Stimulated activated naive CD8-positive, alpha-beta T cell treated with anti-CD3 and anti-CD28 coated beads, Interleukin-15, Interleukin-2, amounts not matched to agents 100 U/mL and 50 U/mL, for 24 hours (primary cell): ENCODE measurements around the gene MIA3.
"Not testable (repeated sequence)": the region's sequence is repeated elsewhere in the genome, so short reads cannot be mapped to it uniquely, and the experiment has no call there.

Experiments
- ATAC-seq: fragments of 150-1000 bp; cut with Tn5 transposase; one replicate; pipeline ENCODE4 v1.10.0; 2021
- DNase-seq: peaks from one replicate; pipeline ENCODE4 v3.0.0; 2021

Gene MIA3, protein sequence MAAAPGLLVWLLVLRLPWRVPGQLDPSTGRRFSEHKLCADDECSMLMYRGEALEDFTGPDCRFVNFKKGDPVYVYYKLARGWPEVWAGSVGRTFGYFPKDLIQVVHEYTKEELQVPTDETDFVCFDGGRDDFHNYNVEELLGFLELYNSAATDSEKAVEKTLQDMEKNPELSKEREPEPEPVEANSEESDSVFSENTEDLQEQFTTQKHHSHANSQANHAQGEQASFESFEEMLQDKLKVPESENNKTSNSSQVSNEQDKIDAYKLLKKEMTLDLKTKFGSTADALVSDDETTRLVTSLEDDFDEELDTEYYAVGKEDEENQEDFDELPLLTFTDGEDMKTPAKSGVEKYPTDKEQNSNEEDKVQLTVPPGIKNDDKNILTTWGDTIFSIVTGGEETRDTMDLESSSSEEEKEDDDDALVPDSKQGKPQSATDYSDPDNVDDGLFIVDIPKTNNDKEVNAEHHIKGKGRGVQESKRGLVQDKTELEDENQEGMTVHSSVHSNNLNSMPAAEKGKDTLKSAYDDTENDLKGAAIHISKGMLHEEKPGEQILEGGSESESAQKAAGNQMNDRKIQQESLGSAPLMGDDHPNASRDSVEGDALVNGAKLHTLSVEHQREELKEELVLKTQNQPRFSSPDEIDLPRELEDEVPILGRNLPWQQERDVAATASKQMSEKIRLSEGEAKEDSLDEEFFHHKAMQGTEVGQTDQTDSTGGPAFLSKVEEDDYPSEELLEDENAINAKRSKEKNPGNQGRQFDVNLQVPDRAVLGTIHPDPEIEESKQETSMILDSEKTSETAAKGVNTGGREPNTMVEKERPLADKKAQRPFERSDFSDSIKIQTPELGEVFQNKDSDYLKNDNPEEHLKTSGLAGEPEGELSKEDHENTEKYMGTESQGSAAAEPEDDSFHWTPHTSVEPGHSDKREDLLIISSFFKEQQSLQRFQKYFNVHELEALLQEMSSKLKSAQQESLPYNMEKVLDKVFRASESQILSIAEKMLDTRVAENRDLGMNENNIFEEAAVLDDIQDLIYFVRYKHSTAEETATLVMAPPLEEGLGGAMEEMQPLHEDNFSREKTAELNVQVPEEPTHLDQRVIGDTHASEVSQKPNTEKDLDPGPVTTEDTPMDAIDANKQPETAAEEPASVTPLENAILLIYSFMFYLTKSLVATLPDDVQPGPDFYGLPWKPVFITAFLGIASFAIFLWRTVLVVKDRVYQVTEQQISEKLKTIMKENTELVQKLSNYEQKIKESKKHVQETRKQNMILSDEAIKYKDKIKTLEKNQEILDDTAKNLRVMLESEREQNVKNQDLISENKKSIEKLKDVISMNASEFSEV (N-terminal part only)

DNA sequence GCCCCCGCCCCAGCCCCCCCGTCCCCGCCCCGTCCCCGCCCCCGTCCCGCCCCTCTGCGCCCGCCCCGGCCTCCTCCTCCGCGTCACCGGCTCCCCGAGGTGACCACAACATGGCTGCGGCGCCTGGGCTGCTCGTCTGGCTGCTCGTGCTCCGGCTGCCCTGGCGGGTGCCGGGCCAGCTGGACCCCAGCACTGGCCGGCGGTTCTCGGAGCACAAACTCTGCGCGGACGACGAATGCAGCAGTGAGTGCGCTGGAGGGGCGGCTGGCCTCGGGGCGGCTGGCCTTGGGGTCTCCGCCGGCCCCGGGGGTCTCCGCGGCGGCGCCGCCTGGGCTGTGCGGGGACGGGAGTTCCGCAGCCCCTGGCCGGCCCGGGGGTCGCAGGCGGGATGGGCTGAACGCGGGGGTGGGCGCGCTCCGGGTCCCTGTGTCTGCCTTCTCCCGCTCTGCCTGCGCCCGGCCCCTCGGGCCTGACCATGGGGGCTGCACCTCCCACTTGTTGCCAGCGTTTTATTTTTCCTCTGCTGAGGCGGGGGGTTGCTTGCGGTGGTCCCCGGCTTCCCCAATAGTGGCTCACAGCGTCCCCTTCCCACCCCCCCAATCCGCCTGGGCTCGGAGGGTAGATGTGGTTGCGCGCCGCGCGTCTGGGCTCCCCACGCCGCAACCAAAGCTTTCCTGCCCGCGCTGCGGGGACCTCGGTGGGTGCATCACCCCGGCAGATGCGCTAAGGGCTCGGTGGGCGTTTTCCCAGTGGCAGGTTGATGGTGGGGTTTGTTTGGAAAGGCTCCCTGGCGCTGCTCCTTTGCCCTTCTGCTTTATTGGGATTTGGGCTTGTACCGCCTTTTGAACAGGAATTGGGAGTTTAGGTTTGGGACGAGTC lies at the start of gene MIA3:
MIA3 (plus strand) TSS at position 97 of the 879 bp plus-strand sequence; CDS start at position 111, 14 bp downstream.
- peak; percentile 55 for ATAC-seq

DNA sequence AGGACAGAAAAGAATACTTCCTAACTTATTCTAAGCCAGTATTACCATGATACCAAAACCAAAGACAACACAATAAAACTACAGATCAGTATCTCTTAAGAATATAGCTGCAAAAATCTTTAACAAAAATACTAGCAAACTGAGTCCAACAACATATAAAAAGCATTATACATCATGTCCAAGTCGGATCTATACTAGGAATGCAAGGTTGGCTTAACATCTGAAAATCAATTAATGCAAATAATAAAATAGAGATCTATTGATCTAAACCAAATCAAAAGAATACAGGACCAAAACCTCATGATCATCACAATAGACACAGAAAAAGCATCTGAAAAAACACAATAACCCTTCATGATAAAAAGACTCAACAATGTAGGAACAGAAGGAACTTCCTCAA lies 47.1 kb upstream of the MIA3 start:
- ATAC-seq: no peak
- no peak for DNase-seq

More for the DNA sequence above, at the start of gene MIA3:
- DNase-seq: peak; percentile 80

DNA sequence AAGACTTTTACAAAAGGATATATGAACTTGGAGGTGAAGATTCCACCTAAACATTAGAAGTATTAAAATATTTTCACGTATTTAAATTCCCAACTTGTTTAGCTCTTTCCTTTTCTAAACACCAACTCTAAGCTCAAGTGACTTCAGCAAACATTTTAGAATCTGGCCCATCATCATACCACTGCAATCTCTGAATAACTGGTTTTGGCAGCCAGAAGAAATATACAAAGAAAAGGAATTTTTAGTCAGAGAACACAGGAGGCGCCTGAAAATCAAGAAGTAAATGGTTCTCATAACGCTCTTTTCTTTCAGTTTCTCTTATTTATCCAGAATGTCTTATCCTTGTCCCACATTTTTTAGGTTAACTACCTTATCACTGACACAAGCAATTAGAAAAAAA lies 38.6 kb upstream of the MIA3 start:
- ATAC-seq (no peak), DNase-seq (no peak)

DNA sequence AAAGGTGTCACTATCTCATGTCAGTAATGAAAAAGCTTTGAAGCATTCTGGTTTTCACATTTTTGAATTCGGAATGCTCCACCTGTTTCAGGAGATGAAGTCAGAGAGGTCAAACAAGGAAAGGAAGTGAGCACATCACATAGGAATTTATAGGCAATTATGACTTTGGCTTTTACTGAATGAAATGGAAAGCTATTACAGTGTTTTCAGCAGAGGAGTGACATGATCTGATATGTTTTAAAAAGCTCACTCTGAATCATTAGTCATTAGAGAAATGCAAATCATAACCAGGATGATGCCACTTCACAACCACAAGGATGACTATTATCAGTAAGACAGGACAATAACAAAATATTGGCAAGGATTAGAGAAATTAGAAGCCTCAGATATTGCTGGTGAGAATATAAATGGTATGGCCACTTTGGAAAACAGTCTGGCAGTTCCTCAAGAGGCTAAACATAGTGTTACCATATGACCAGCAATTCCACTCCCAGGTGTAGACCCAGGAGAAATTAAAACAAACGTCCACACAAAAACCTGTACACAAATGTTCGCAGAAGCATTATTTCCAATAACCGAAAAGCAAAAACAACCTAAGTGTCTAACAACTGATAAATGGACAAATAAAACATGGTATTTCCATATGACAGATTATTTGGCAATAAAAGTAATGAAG lies 35.7 kb upstream of the MIA3 start:
- DNase-seq: no peak
- ATAC-seq: no peak

DNA sequence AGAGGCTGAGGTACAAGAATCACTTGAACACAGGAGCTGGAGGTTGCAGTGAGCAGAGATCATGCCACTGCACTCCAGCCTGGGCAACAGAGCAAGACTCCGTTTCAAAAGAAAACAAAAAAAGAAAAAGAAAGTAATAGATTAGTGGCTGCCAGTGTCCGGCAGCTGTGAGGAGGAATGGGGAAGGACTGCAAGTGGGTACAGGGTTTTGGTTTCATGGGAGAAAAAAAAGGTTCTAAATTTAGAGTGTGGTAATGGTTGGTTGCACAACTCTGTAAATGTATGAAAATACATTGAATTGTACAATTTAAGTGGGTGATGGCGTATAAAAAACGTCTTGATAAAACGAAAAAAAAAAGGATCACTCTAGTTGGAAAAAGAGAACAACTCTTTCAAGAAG lies 34.8 kb upstream of the MIA3 start:
- DNase-seq: no peak
- ATAC-seq: no peak

DNA sequence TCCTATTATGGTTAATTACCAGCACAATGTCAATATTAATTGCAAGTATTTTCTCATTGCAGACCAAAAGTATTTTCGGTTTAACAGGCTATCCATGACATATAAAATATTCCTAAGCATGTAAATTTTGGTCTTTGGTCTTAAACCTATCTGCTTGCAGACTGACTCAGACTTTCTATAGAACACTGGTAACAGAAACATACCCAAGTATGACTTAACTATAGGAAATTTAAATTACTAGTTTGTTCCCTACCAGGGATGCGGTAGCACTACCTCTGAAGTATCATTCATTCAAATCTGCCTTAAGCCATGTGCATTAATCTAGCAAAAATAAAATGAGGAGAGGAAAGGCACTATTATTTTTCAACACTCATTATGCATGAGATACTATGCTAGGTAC lies 31.1 kb upstream of the MIA3 start:
- ATAC-seq (peak; percentile 53), DNase-seq (no peak)

DNA sequence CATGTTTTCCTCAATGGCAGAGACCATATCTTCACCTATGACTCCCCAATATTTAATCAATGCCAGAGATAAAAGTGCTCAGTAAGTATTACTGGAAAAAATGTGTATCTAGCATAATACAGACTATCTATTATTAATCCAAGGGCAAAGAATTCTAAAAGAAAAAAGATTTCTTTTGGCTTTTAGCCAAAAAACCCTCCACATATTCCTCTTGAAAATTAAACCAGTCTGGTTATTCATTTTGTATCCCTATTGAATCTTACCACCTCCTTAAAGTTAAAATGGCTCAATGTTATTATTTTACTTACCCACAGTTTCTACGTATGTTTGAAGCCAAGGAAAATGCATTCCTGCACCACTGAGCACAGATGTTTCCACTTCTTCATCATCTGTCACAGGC lies 29.8 kb upstream of the MIA3 start:
- ATAC-seq: no peak

DNA sequence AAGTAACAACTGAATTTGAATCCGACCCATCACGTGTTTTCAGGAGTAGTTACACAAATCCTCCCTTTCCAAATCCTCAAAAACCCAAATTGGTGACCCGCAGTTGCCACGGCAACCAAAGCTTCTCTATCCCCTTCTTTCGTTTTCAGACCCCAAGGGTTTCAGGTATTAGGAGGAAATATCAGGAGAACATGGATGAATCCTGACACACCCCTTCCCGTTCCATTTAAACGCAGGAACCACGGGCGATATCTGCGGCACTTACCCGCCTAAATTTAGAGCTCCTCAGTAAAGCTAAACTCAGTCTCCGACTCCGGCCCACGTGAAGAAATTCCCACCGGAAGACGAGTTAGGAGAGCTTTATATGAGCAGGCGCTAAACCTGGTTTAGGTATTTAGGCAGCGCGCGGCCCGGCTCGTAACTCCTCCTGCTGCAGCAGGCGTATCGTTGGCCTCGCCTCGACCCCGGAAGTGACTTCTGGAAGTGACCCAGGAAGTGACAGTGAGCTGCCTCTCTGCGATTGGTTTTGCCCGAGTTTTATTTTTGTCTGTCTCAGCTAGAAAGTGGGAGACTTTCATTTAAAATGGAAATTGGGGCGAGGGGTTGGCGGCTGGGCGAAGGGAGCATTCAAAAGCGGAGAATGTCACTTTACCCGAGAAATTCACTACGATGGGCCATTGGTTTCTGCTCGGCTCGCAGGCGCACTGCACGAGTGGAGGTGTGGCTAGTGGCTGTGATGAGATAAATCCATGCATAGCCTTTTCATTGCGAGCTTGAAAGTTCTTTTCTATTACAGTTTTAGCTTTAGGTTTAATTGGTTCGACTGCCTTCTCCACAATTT lies 28.2 kb upstream of the MIA3 start, which contains the start of gene TAF1A:
TAF1A (minus strand) TSS at position 472 of the 841 bp plus-strand sequence.
- DNase-seq (peak; percentile 83), ATAC-seq (peak; percentile 97)

More for the DNA sequence above, 29.8 kb upstream of the MIA3 start:
- DNase-seq: no peak

DNA sequence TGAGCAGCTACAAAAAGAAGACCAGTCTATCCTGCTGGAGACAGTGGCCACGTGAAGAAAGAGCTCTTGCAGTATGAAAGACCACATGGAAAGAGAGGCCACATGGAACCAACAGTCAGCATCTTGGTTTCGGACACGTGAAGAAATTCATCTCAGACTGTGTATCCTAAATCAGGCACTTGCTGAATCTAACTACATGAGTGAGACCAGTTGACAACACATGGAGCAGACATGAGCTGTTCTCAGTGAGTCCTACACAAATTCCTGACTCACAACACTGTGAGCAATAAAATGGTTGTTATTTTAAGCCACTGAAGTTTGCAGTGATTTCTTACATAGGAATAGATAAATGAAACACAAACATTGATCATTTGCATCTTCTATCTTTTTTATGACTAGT lies 25.7 kb upstream of the MIA3 start:
- no peak for DNase-seq
- ATAC-seq: no peak

DNA sequence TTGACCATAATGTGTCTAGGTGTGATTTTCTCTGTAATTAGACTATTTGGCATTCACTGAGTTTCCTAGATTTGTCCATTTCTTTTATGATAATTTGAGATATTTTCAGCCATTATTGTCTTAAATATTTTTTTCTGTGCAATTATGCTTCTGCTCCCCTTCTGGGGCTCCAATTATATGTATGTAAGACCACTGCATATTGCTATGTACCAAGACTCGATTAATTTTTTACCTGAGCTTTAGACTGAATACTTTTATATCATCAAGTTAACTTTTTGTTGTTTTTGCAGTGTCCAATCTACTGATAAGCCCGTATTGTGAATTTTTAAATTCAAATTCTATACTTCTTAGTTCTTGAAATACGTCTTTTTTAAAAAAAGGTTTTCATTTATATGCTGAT lies 23.1 kb upstream of the MIA3 start:
- DNase-seq: no peak
- ATAC-seq: no peak

DNA sequence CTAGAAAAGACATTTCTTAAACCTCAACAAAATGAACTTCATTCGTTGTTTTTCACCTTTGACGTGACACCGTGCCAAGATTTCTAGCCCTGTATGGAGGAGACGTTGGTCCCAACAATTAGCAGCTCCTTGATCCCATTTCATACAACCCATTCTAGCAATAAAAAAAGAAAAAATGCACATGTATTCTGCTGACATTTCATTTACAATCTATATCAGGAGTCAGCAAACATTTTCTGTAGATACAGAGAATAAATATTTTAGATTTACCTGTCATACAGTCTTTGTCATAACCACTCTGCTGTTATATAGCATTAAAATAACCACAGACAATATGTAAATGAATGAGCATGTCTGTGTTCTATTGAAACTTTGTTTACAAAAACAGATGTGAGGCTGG lies 21.2 kb upstream of the MIA3 start:
- ATAC-seq (no peak), DNase-seq (no peak)

DNA sequence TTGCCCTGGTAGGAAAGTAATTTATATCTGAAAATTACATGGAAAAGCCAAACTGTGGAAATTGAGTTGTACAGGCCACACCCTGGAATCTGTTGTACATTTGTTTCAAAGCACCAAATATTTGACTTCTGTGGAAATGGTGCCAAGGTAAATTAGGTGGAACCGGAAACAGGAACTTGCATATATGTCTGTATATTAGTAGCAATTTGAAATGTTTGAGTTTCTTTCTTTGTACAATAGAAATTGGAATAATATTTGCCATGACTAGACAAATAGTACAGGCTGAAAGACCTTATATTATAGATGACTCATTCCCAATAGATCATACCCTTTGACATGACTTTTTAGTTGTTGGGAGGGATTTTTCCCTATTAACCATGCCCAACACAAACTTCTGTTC lies 17.6 kb upstream of the MIA3 start:
- ATAC-seq (no peak), DNase-seq (no peak)

DNA sequence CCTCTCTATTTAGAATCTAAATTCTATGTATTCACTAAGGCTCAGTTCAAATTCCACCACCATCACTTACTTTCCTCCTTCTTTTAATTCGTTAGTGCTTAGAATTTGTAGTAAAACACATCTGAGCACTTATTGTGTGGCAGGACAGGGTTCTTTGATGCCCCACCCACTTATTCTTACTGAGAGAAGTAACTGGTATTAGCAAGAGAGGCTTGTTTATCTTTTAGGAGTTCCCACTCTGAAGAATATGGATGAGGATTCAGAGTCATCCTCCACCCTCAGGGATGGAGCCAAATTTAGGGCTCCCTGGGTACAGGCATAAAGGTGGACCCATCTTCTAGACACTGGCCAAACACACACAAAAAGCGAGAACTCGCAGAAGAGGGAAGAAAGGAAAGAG lies 16.6 kb upstream of the MIA3 start:
- DNase-seq: no peak
- ATAC-seq: no peak

DNA sequence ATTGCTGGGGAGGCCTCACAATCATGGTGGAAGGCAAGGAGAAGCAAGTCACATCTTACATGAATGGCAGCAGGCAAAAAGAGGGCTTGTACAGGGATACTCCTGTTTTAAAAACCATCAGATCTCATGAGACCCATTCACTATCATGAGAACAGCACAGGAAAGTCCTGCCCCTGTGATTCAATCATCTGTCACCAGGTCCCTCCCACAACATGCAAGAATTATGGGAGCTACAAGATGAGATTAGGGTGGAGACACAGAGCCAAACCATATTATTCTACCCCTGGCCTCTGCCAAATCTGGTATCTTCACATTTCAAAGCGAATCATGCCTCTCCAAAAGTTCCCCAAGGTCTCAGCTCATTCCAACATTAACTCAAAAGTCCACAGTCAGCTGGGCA lies 11.1 kb upstream of the MIA3 start:
- ATAC-seq (no peak), DNase-seq (no peak)

DNA sequence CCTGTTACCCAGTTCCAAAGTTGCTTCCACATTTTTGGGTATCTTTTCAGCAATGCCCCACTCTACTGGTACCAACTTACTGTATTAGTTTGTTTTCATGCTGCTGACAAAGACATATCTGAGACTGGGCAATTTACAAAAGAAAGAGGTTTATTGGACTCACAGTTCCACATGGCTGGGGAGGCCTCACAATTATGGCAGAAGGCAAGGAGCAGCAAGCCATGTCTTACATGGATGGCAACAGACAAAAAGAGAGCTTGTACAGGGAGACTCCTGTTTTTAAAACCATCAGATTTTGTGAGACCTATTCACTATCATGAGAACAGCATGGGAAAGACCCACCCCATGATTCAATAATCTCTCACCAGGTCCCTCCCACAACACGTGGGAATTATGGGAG lies 8.8 kb upstream of the MIA3 start:
- not testable (repeated sequence) for DNase-seq, ATAC-seq

DNA sequence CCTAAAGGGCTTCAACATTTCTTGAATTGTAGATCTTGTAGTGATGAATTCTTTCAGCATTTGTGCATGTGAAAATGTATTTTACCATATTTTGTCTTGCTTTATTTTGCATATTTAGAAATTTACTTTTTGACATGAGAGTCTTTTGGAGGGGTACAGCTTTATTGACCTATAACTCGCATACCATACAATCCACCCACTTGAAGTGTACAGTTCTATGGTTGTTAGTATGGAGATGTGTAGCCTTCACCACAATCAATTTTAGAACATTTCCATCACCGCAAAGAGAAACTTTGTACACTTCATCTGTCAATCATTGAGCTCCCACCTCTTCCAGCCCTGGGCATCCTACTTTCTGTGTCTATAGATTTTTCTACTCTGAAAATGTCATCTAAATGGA lies 7.2 kb upstream of the MIA3 start:
- ATAC-seq (no peak), DNase-seq (no peak)

DNA sequence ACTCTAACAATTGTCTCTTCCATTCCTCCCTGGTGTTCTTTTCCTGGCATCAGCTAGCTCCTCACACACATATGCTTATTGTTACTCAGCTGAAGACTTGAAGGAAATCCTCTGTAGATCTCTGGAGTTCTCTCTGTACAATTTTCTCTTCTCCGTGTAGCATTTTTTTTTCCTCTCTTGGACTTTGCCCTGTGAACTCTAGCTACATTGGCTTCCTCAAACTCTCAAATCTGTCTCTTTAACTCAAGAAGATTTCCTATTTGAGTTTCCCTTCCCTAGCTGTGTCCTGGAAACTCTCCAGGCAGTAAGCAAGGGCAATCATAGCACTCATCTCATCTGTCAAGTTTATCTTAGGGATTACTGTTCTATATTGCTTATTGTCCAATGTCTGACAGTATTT lies 4.3 kb upstream of the MIA3 start:
- no peak for DNase-seq
- ATAC-seq: no peak

DNA sequence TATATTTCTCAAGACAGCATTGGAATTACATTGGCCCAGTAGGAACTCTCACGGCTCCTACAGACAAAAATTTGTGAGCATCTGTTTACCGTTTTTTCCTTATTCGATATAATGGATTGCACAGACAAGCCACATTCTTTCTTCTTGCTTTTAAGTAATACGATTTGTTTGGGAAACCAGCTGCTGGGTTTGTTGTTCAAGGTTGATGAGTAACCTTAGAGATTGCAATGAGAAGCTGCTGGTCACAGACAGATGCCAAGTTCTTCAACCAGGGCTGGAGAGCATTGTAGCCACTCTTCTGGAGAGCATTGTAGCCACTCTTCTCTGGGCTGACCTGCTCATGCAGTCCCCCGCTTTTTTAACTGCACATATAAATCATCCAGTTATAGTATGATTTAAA lies 1.4 kb upstream of the MIA3 start:
- no peak for DNase-seq

DNA sequence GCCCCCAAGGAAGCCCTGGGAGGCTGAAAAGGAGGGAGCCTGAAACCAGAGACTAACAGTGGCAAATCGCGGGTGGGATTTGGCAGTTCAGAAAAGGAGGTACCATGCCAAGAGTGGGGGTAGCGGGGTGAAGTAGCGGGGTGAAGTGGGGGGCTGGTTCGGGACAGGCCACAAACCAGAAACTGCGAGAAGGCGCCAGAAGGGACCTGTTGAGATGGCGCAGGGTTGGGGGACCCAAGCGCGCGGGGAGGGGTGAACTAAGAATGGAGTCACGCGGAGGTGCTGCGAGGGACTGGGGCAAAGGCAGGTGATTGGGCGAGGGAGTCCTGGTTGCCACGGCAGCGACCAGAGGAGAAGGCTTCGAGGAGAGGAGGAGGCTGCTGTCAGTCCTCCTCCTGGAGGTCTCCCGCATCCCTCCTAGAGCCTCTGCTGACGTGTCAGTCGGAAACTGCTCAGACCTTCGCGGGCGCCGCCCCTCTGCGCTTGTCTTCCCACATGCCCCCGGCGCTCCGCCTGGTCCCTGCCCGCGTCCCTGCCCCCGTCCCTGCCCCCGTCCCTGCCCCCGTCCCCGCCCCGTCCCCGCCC lies 438 bp upstream of the MIA3 start:
- DNase-seq: peak; percentile 91
- peak; percentile 97 for ATAC-seq

More for the DNA sequence above, 1.4 kb upstream of the MIA3 start:
- no peak for ATAC-seq
